H54 (cell line): ENCODE results near the gene SLC16A1.
"Not testable (repeated sequence)": the region's sequence is repeated elsewhere in the genome, so short reads cannot be mapped to it uniquely, and the experiment has no call there.

Experiments
- DNase-seq: peaks from one replicate; pipeline ENCODE4 v3.0.0; 2011; ENCODE audit warnings: low spot score, mixed read lengths; ENCODE audit not compliant: insufficient read length
- FAIRE-seq: peaks from 3 replicates; lab custom pipeline; 2011; peaks lifted over from hg19 to GRCh38; lab: Jason Lieb, UNC
- POLR2A ChIP-seq: IDR thresholded peaks from 2 replicates; pipeline ENCODE4 v1.6.1; 2011; ENCODE audit warnings: low read depth, mild to moderate bottlenecking, low read length

The SLC16A1 gene, protein sequence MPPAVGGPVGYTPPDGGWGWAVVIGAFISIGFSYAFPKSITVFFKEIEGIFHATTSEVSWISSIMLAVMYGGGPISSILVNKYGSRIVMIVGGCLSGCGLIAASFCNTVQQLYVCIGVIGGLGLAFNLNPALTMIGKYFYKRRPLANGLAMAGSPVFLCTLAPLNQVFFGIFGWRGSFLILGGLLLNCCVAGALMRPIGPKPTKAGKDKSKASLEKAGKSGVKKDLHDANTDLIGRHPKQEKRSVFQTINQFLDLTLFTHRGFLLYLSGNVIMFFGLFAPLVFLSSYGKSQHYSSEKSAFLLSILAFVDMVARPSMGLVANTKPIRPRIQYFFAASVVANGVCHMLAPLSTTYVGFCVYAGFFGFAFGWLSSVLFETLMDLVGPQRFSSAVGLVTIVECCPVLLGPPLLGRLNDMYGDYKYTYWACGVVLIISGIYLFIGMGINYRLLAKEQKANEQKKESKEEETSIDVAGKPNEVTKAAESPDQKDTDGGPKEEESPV

DNA sequence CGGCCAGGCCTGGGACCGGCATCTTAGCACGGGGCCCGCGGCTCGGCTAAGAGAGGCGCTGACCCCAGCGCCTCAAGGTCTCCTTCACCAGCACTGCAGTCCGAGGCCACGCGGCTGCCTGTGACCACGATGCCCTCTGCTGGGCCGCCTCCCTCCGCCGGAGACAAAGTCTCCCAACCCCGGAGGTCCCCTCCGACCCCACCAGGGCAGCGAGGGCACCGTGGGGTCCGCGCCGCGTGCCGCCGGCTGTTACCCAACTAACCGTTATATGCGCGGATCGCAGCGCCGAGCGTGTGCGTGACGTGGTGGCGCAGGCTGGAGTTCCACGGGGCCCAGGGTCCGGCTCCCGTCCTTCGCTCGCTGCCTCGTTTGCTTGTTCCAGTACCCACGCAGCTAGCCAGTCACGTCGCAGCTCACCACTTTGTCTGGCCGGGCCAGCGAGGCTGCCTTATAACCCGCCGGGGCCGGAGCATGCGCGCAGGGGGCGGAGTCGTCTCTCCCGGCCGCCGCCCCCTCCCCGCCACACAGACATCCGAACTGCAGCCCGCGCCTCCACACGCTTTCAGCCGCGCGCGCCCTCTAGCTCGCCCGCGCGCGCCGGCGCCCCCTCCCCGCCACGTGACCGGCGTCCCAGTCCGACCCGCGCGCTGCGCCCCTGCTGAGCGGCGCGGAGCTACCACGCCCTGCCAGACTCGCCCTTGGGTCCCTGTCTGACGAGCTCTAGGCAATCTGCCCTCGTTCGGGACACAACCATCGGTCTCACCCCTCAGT is at the start of gene SLC16A1:
Gene SLC16A1, minus strand, starts transcription at position 424 of the 771 bp plus-strand sequence. CDS start 26,888 bp downstream, outside the sequence.
- FAIRE-seq (peak; percentile 65), DNase-seq (peak; percentile 79)
- peak; percentile 99 for TF ChIP-seq POLR2A

DNA sequence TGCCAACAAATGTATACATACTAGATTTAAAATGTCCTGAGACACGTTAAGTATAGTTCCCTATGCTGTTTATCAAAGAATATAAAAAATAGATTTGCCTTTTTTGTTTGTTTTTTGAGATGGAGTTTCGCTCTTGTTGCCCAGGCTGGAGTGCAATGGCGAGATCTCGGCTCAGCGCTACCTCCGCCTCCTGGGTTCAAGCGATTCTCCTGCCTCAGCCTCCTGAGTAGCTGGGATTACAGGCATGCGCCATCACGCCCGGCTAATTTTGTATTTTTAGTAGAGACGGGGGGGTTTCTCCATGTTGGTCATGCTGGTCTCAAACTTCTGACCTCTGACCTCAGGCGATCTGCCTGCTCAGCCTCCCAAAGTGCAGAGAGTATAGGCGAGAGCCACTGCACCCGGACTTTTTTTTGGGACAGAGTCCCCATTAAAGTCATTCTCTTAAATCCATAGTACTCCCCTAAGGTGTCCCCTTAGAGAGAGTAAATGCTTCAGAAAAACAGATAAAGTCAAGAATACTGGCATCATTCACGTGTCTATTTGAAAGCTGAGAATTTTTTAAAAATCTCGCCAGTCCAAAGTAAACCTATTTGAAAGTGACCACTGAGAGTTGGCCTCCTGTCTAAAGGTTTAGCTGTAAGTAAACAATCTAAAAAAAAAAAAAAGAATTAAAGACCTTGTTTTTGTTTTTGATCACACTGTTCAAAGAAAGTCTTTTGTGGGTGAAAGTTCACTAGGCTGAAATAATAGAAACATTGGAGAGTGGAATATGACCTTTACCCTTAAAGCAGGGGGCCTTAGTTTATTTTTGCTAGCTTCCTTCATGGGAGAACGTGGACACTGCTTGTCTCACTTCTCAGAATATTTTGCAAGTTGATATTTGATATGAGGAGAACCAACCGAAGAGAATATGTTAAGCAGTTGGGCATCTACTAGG is 48.0 kb upstream of the SLC16A1 start:
- TF ChIP-seq POLR2A, result no peak
- FAIRE-seq, result no peak

DNA sequence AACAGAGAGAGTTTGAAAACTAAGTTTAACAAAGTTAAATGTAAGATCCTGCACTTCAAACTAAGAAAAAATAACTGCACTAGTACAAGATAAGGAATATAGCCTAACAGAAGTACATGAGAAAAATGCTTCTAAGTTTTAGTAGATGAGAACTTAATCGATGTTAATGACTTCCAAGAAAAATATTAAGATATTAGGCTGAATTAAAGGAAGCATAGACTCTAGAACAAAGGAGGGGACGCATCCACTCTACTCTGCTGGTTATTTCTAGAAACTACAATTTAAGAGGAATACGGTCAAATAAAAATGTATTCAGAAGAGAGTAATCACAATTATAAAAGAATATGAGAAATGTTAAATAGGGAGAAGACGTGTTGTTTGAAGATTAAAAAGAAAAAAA is 46.3 kb upstream of the SLC16A1 start:
- FAIRE-seq (no peak), DNase-seq (no peak)
- TF ChIP-seq POLR2A, result no peak

More for the DNA sequence above, 48.0 kb upstream of the SLC16A1 start:
- no peak for DNase-seq

DNA sequence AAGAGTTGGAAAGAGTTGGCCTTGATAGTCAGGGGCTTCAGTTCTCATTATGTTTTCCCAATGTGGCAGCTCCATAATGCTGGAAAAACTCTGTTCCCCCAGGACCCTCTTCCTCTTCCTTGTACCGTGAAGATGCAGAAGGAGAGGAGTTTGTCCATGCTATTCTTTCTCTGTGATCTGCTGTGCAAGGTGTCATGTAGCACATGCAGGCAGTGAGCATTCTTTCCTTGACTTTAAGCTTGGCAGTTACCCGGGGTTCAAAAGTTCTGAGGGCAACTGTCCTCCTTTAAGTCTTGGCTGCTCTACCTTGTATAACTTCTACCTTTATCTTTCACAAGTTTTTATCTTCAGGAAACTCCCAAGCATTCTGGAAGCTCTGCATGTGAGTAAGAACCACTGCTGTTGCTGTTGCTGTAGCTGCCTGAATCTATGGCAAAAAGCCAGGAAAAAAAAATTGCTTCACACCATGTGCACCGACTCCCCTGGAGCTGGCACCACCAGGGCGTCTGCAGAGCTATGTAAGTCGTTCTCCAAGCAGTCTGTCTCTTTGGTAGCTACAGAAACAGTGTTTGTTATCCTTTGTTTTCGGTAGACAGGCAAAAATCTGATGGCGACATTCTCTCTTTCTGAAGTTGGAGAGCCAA is 42.7 kb upstream of the SLC16A1 start:
- no peak for FAIRE-seq
- no peak for TF ChIP-seq POLR2A
- DNase-seq, result no peak

DNA sequence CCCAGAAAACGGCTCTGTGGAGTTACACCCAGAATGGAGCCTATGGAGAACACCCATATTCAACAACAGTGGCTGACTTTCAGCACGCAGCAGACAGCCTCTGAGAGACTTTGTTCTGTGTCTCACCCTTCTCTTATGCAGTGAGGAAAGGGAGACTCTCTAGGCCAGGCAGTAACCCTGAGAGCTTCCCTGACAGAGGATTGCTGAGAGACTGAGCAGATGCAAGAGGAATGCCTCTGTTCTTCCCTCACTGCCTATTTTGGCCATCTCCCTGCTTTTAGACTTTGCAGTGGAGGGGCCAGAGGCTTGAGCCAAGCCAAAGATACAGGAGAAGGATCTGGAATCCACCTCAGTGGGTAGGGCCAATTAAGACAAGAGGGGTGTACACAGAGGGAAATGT is 41.8 kb upstream of the SLC16A1 start:
- DNase-seq (no peak), FAIRE-seq (no peak)

DNA sequence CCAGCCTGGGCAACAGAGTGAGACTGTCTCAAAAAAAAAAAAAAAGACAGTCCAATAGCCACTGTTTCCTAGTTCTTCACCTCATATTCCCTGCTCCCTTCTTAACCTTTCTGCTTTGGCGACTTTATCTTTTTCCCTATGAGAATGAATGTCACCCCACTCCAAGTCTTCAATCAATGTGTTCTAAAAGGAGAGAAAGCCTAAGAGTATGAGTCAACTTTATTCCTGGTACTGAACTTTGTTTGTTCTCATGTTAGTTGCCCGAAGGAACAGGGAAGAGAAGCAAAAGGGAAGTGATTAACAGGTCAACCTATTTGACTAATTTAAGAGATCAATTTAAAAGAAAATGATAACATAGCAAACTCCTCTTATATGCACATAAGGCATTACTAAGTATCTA is 39.9 kb upstream of the SLC16A1 start:
- FAIRE-seq (no peak), DNase-seq (no peak)
- no peak for TF ChIP-seq POLR2A

More for the DNA sequence above, 41.8 kb upstream of the SLC16A1 start:
- TF ChIP-seq POLR2A, result no peak

DNA sequence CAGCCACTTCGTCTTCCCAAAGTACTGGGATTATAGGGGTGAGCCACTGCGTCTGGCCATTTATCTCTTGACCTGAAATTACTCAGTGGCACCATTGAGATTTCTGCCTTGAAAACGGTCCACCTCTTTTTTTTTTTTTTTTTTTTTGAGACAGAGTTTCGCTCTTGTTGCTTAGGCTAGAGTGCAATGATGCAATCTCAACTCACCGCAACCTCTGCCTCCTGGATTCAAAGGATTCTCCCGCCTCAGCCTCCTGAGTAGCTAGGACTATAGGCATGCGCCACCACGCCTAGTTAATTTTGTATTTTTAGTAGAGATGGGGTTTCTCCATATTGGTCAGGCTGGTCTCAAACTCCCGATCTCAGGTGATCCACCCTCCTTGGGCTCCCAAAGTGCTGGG is 39.0 kb upstream of the SLC16A1 start:
- FAIRE-seq, DNase-seq: not testable (repeated sequence)

DNA sequence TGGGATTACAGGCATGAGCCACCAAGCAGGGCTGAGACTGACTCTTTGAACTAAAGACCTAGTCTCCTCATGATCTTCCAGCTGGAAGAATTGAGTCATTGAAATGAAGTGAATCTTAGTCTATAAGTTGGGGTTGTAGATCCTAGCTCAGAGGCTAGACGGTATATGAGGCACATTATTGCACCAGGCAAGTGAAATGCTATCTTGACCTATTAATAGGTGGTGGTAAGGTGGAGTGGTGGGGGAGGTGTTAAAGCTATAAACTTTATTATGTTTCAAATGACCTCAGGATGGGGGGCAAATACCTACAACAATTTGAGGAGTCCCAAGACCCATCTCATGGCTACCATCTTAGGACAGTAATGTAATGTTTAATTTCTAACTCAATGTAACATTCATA is 36.8 kb upstream of the SLC16A1 start:
- DNase-seq (no peak), FAIRE-seq (no peak)
- TF ChIP-seq POLR2A, result no peak

DNA sequence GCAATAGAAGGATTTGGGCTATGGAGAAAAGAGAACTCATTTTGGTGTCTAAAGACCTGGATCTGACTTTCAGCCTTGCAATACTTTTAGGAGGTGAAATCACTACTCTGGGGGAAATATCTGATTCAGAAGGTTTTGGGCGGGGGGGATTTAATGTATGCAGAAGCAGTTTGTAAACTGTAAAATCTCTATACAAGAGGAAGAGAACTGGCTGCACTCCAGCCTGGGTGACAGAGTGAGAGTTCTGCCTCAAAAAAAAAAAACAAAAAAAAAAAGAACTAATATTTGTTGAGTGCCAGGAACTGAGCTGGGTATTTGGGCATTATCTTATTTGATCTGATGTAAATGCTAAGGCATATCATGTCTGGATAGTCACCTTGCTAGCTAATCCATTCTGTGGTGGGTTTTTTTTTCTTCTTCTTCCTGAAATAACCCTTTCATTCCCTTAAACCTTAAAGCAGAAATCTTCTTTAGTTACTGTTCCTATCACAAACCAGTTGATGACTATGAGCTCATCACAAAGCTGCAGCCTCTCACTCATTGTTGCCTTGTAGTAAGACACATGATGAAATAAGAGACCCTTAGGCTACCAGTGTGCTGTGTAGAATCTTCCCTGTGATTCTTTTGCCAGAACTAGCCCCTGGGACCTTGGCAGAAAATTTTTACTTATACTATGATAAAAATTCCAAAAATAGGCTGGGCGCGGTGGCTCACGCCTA is 35.6 kb upstream of the SLC16A1 start:
- no peak for TF ChIP-seq POLR2A
- FAIRE-seq (no peak), DNase-seq (no peak)

DNA sequence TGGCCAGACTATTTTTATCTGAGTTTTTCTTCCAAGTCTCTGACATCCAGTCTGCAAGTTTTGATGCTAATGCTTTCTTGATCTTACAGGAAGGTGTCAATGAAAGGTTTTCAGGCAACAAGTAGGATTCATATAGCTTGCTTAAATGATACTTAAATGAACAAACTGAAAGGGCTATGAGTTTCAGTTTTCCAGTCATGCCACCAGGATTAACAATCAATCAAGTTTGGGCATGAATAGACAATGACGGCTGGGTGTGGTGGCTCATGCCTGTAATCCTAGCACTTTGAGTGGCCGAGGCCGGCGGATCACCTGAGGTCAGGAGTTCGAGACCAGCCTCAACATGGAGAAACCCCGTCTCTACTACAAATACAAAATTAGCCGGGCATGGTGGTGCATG is 34.3 kb upstream of the SLC16A1 start:
- no peak for TF ChIP-seq POLR2A
- DNase-seq, result no peak
- no peak for FAIRE-seq

DNA sequence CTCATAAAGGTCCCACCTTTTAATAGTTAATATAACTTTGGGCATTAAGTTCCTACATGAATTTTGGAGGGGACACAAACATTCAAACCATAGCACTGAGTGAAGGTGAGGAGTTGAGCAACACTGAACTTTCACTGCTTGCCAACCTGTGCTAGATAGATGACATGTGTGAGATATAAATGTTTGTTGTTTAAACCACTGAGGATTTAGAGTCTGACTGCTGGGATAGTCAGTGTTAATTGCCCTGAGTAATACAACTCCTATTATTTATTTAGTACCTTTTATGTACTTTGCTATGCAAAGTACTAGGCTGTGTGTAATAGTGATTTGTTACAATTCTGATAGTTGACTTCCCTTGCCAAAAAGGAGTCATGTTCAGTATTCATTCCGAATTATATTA is 32.4 kb upstream of the SLC16A1 start:
- no peak for FAIRE-seq
- no peak for TF ChIP-seq POLR2A
- no peak for DNase-seq

DNA sequence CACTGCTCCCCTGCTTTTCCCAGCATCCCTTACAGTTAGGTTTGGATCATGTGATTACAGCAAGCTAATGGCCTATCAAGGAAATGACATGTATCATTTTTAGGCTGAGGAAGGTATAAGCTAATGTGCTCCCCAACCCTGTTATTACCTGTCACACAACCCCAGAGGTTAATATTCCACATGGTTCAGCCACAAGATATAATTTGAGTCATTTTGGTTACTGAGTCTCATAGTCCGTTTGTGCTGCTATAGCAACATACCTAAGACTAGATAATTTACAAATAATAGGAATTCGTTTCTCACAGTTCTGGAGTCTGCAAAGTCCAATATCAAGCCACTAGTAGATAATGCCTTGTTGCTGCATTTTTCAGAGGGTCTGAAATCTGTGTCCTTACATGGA is 29.1 kb upstream of the SLC16A1 start:
- no peak for FAIRE-seq
- DNase-seq, result no peak
- TF ChIP-seq POLR2A, result no peak
